Measurements from ENCODE around the gene SV2B.

Gene SV2B

DNA sequence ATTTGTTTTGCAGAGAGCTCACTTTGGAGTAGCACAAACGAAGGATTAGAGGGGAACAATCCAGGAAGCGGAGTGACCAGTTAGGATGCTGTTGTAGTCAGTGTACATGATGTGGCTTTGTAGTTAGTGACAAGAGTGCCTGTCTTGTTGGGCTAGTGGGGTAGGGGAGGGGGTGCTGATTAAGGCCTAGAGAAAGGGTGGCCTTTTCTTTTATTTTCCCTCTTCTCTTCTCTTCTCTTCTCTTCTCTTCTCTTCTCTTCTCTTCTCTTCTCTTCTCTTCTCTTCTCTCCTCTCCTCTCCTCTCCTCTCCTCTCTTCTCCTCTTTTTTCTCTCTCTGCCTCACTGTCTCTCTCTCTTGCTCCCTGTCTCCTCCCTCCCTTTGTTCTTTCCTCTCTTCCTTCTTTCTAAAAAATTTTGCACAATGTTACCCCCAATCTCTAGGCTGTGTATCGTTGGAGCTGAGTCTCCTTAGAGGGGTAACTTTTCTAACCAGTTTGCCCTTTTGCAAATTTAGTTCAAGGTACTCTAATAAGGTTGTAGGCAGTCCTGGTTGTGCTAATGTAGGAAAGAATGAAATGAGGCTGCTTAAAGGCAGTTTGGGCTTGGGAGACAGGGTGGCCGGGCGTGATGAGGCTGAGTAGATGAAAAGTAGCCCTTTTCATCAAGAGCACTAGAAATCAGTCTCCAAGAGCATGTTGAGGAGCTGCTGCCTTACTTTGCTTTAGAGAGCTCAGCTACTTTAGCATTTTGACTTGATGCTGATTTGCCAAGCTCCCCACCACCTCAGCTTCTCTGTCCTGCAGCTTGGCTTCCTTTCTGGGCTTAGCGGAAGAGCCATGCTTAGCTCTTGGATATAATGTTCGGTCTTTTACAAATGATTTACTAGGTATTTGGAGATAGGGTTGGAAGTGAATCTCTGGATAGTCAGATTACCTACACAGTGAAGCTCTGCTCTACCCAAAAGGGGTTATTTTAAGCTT lies 58.6 kb downstream of the SV2B start:
- H3K36me3 ChIP-seq (ENCODE audit: control insufficient read depth in 1 of 2, insufficient read depth in 2 of 2, low read length in 2 of 2) = no peaks in the 10 kb centered on the region
- no peaks in the 10 kb centered on the region for H3K4me1 ChIP-seq (ENCODE audit: control insufficient read depth in 1 of 2, insufficient read depth in 2 of 2, low read length in 2 of 2)
- no peaks in the 10 kb centered on the region for H3K9me3 ChIP-seq (ENCODE audit: control insufficient read depth in 1 of 2, low read length in 2 of 2)
- H3K27me3 ChIP-seq (ENCODE audit: low read depth, low read length) = no peaks in the 10 kb centered on the region
- H3K4me3 ChIP-seq (ENCODE audit: low read depth in 1 of 2, low read length in 2 of 2) = no peak overlapping the region
- no peak overlapping the region for H3K27ac ChIP-seq (ENCODE audit: low read length)

DNA sequence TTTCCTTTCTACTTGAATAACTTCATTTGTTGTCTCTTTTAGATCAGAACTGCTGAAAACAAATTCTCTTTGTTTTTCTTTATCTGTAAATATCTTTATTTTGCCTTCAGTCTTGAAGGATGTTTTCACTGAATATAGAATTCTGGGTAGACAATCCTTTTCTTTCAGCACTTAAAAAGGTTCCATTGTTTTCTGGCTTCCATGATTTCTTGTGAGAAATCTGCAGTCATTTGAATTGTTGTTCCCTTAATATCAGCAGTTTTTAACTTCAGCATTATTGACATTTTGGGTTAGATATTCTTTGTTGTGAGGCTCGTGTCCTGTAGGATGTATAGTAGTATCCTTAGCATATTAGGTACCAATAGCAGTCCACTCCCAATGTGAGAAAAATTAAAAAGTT lies 65.8 kb downstream of the SV2B start:
- Histone ChIP-seq H3K4me1 (ENCODE audit: control insufficient read depth in 1 of 2, insufficient read depth in 2 of 2, low read length in 2 of 2) (no peaks in the 10 kb centered on the region), H3K27me3 (ENCODE audit: low read depth, low read length) (no peaks in the 10 kb centered on the region), H3K4me3 (ENCODE audit: low read depth in 1 of 2, low read length in 2 of 2) (no peak overlapping the region), H3K36me3 (ENCODE audit: control insufficient read depth in 1 of 2, insufficient read depth in 2 of 2, low read length in 2 of 2) (no peaks in the 10 kb centered on the region), H3K9me3 (ENCODE audit: control insufficient read depth in 1 of 2, low read length in 2 of 2) (peaks cover 3 to 23% of the 10 kb centered on the region in 2 donors), H3K27ac (ENCODE audit: low read length) (no peak overlapping the region)

DNA sequence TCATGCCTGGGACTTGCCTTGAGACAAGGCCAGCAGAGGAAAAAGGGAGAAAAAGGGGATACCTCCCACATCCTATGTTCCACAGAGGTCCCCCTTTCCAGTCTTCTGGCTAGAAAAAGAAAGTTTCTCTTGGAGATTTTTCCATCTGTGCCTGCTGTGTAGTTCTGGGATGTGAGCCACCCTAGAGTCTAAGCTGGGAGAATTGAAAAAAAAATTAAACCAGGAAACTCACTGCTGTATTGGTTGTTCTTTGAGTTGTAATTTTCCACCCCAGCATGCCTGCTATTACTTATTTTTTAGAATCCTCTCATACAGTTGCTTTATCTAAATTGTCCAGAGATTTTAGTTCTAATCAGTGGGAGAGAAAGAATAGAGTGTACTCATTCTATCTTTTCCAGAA lies 68.4 kb downstream of the SV2B start:
- Histone ChIP-seq H3K27me3 (ENCODE audit: low read depth, low read length) (no peaks in the 10 kb centered on the region), H3K9me3 (ENCODE audit: control insufficient read depth in 1 of 2, low read length in 2 of 2) (peaks cover 3 to 23% of the 10 kb centered on the region in 2 donors), H3K4me1 (ENCODE audit: control insufficient read depth in 1 of 2, insufficient read depth in 2 of 2, low read length in 2 of 2) (no peaks in the 10 kb centered on the region), H3K27ac (ENCODE audit: low read length) (no peak overlapping the region), H3K4me3 (ENCODE audit: low read depth in 1 of 2, low read length in 2 of 2) (no peak overlapping the region), H3K36me3 (ENCODE audit: control insufficient read depth in 1 of 2, insufficient read depth in 2 of 2, low read length in 2 of 2) (no peaks in the 10 kb centered on the region)

DNA sequence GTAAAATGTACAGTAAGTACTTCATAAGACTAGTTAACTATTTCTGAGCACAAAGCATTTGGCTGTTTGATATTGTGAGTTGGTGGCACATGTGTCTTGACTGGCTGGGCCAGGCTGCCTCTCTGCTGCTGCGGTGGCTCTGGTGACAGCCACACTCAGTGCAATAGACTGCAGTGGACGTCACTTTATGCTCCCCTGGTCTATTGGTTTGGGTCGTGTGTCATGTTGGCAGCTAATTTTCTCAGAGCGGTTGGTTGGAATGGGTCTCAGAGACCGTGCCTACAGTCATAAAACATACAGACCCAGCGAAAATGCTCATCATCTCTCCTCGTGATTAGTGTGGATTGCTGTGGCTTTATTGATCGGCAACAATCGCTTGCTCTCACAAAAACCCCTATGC lies 71.3 kb downstream of the SV2B start:
- H3K4me3 ChIP-seq (ENCODE audit: low read depth in 1 of 2, low read length in 2 of 2) = no peak overlapping the region
- H3K36me3 ChIP-seq (ENCODE audit: control insufficient read depth in 1 of 2, insufficient read depth in 2 of 2, low read length in 2 of 2) = no peaks in the 10 kb centered on the region
- no peak overlapping the region for H3K27ac ChIP-seq (ENCODE audit: low read length)

DNA sequence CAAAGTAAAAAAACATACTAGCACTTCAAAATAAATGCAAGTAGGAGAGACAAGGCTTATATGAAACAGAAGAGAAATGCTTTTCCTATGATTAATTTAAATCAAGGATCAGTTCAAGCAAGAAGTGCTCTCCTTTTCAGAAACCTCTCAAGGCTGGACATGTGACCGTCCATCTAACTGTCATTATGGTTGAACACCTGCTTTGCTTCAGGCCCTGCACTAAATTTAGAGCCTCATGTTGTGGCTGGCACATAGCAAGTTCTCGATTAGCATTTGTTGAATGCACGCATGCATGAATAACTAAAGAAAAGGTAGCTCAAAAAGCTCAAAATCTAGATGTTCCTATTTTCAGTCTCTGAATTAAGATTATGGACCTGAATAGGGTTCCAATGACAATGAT lies 82.0 kb downstream of the SV2B start:
- Histone ChIP-seq H3K27me3 (ENCODE audit: low read depth, low read length) (no peaks in the 10 kb centered on the region), H3K4me3 (ENCODE audit: low read depth in 1 of 2, low read length in 2 of 2) (no peak overlapping the region), H3K36me3 (ENCODE audit: control insufficient read depth in 1 of 2, insufficient read depth in 2 of 2, low read length in 2 of 2) (no peaks in the 10 kb centered on the region), H3K27ac (ENCODE audit: low read length) (no peak overlapping the region), H3K9me3 (ENCODE audit: control insufficient read depth in 1 of 2, low read length in 2 of 2) (no peaks in the 10 kb centered on the region), H3K4me1 (ENCODE audit: control insufficient read depth in 1 of 2, insufficient read depth in 2 of 2, low read length in 2 of 2) (no peaks in the 10 kb centered on the region)

More for the DNA sequence above, 71.3 kb downstream of the SV2B start:
- H3K4me1 ChIP-seq (ENCODE audit: control insufficient read depth in 1 of 2, insufficient read depth in 2 of 2, low read length in 2 of 2) = no peaks in the 10 kb centered on the region
- peaks cover 0 to 5% of the 10 kb centered on the region in 2 donors for H3K9me3 ChIP-seq (ENCODE audit: control insufficient read depth in 1 of 2, low read length in 2 of 2)
- H3K27me3 ChIP-seq (ENCODE audit: low read depth, low read length) = no peaks in the 10 kb centered on the region

DNA sequence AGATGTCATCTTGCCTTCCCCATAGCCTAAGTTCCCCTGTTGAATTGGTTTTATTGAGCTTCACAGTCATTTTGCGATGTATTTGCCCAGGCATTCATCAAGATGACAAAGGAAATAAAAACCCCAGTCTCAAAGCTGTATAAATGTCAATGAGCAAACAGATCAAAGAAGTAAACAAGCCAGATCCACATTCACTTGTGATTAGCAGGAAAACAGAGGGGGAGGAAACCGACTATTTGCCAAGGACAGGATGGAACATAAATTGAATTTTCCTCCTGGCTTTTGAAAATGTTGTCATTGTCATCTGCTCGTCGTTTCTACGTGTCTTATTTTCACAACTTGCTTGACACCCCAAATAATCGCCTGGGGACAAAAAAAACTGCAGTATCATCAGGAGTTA lies 83.5 kb downstream of the SV2B start:
- H3K27ac ChIP-seq (ENCODE audit: low read length) = no peak overlapping the region
- H3K4me1 ChIP-seq (ENCODE audit: control insufficient read depth in 1 of 2, insufficient read depth in 2 of 2, low read length in 2 of 2) = no peaks in the 10 kb centered on the region
- no peaks in the 10 kb centered on the region for H3K36me3 ChIP-seq (ENCODE audit: control insufficient read depth in 1 of 2, insufficient read depth in 2 of 2, low read length in 2 of 2)
- no peaks in the 10 kb centered on the region for H3K27me3 ChIP-seq (ENCODE audit: low read depth, low read length)
- H3K9me3 ChIP-seq (ENCODE audit: control insufficient read depth in 1 of 2, low read length in 2 of 2) = no peaks in the 10 kb centered on the region
- no peak overlapping the region for H3K4me3 ChIP-seq (ENCODE audit: low read depth in 1 of 2, low read length in 2 of 2)

DNA sequence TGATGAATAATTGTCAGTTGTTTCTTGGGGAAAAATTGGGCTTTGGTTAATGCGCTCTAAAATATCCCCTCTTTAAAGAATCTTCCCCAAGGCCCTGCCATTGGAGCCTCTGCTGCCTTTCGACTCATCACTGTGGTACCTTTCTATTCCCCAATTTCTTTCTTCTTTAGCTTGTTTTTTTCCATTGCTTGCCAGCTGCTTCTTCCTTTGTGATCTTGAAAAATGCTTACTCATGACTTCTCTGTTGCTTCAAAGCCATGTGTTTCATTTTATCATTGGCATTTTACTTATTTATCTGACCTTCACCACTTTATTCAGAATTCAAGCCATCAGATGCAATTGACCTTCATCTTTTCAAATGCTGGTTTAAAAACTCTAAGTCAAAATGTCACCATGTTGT lies 84.4 kb downstream of the SV2B start:
- Histone ChIP-seq H3K4me3 (ENCODE audit: low read depth in 1 of 2, low read length in 2 of 2) (no peak overlapping the region), H3K4me1 (ENCODE audit: control insufficient read depth in 1 of 2, insufficient read depth in 2 of 2, low read length in 2 of 2) (no peaks in the 10 kb centered on the region), H3K9me3 (ENCODE audit: control insufficient read depth in 1 of 2, low read length in 2 of 2) (no peaks in the 10 kb centered on the region), H3K27me3 (ENCODE audit: low read depth, low read length) (no peaks in the 10 kb centered on the region), H3K36me3 (ENCODE audit: control insufficient read depth in 1 of 2, insufficient read depth in 2 of 2, low read length in 2 of 2) (no peaks in the 10 kb centered on the region), H3K27ac (ENCODE audit: low read length) (no peak overlapping the region)

DNA sequence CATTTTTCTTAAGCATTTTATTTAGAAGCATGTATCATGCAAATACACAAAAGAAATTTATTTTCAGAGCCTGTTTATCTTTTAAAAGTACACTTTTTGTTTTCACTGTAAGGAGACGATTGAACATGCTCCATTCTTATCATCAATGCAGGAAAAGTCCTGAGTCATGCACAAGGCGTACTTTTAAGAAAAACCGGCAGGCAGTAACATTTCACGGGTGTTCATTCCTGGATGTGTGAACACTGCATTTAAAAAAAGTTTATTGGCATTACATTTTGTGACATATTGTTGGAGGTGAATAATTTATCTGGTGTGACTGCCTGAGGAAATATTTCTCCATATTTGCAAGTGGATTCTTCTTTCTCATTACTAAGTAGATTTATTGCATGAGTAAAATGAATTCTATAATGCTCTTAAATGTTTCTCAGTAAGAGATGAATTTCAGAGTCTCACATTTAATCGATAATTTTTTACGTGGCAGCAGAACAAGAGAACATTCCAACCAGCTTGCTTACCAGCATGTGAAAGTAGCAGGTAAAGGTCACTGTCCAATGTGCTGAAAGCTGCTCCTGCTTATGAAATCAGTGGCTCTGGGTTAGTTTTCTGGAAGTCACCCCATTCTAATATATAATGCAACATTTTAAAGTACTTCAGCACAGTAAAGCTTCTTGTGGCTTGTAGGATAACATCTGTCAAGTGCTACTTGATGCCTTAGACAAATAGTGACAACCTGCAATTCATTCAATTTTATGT lies 87.0 kb downstream of the SV2B start:
- no peaks in the 10 kb centered on the region for H3K4me1 ChIP-seq (ENCODE audit: control insufficient read depth in 1 of 2, insufficient read depth in 2 of 2, low read length in 2 of 2)
- no peaks in the 10 kb centered on the region for H3K9me3 ChIP-seq (ENCODE audit: control insufficient read depth in 1 of 2, low read length in 2 of 2)
- H3K4me3 ChIP-seq (ENCODE audit: low read depth in 1 of 2, low read length in 2 of 2) = no peak overlapping the region
- H3K36me3 ChIP-seq (ENCODE audit: control insufficient read depth in 1 of 2, insufficient read depth in 2 of 2, low read length in 2 of 2) = no peaks in the 10 kb centered on the region
- no peak overlapping the region for H3K27ac ChIP-seq (ENCODE audit: low read length)
- H3K27me3 ChIP-seq (ENCODE audit: low read depth, low read length) = no peaks in the 10 kb centered on the region

DNA sequence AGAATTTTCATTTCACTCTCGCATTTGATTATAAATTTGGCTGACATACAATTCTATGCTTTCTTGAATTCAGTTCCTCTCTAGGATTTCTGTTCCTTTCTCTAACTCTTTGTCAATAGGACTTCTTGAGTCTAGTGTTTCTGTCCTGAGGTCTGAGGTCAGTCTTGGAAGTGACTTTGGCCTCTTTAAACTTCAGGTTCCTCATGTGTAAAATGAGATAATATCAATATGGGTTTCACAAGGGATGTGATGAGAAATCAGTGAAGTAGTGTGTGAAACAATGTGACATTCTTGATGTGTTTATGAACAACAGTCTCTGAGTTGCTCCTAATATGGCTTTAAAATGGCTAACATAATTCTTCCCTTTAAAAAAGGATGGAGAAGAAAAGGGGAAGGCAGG lies 92.2 kb downstream of the SV2B start:
- Histone ChIP-seq H3K4me1 (ENCODE audit: control insufficient read depth in 1 of 2, insufficient read depth in 2 of 2, low read length in 2 of 2) (no peaks in the 10 kb centered on the region), H3K36me3 (ENCODE audit: control insufficient read depth in 1 of 2, insufficient read depth in 2 of 2, low read length in 2 of 2) (no peaks in the 10 kb centered on the region), H3K9me3 (ENCODE audit: control insufficient read depth in 1 of 2, low read length in 2 of 2) (no peaks in the 10 kb centered on the region), H3K4me3 (ENCODE audit: low read depth in 1 of 2, low read length in 2 of 2) (no peak overlapping the region), H3K27ac (ENCODE audit: low read length) (no peak overlapping the region), H3K27me3 (ENCODE audit: low read depth, low read length) (no peaks in the 10 kb centered on the region)

DNA sequence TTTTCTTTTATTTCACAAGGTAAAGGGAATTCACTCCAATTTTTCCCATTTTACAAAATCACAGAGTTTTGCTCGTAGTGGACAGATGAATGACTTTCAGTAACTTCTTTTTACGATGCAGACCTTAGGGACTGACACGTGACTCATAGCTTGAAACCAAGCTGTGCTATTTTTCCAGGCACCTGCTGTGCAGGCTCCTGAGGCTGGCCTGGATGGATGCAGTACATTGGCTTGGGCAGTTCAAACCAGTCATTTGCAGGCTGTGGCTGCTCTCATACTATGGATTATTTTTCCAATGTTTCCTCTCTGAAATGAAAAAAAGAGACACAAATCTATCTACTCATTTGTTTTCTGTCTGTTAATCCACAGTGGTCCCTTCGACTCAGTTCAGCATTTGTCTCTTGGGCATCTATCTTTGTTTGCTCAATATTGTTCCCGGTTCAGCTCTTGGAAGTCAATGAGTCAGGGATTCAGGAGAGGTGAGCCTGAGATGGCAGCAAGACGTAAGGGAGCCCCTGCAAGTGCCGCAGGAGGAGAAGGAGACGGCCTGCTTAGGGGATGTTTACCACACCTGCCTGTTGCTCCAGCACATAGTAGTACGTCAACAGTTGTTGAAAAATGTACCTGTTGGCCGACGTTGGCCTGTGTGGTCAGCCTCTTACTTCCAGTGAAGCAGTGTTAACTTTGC lies 92.8 kb downstream of the SV2B start:
- no peaks in the 10 kb centered on the region for H3K27me3 ChIP-seq (ENCODE audit: low read depth, low read length)
- no peak overlapping the region for H3K27ac ChIP-seq (ENCODE audit: low read length)
- H3K4me1 ChIP-seq (ENCODE audit: control insufficient read depth in 1 of 2, insufficient read depth in 2 of 2, low read length in 2 of 2) = no peaks in the 10 kb centered on the region
- no peak overlapping the region for H3K4me3 ChIP-seq (ENCODE audit: low read depth in 1 of 2, low read length in 2 of 2)
- H3K9me3 ChIP-seq (ENCODE audit: control insufficient read depth in 1 of 2, low read length in 2 of 2) = no peaks in the 10 kb centered on the region
- H3K36me3 ChIP-seq (ENCODE audit: control insufficient read depth in 1 of 2, insufficient read depth in 2 of 2, low read length in 2 of 2) = no peaks in the 10 kb centered on the region

DNA sequence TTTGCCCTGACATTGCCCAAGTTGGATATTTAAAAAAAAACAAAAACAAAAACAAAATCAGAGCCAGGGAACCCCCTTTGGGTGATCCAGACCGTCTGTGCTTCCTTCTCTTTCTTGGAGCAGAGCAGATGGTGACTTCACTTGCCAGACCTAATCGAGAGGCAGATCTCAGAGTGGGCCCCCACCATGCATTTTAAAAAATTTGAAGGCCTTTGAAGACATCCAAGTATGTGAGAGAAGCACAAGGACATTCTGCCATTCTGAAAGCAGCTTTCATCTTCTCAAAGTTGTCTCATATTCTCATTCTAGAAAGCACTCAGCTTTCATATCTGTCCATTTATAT lies 93.3 kb downstream of the SV2B start:
- H3K9me3 ChIP-seq (ENCODE audit: control insufficient read depth in 1 of 2, low read length in 2 of 2) = no peaks in the 10 kb centered on the region
- H3K36me3 ChIP-seq (ENCODE audit: control insufficient read depth in 1 of 2, insufficient read depth in 2 of 2, low read length in 2 of 2) = no peaks in the 10 kb centered on the region
- H3K27me3 ChIP-seq (ENCODE audit: low read depth, low read length) = no peaks in the 10 kb centered on the region
- no peak overlapping the region for H3K4me3 ChIP-seq (ENCODE audit: low read depth in 1 of 2, low read length in 2 of 2)
- no peak overlapping the region for H3K27ac ChIP-seq (ENCODE audit: low read length)
- no peaks in the 10 kb centered on the region for H3K4me1 ChIP-seq (ENCODE audit: control insufficient read depth in 1 of 2, insufficient read depth in 2 of 2, low read length in 2 of 2)

All from muscle layer of duodenum (tissue), 2 donors.